Uterus (tissue), 2 donors: ENCODE data around the gene RPS6KL1.

Source experiments
- CTCF ChIP-seq, 4 experiments: fragments of 200-600 bp in 2 of 4; fragments of 450-650 bp in 2 of 4; sonication (generic) in 2 of 4; IDR thresholded peaks; one replicate each; pipeline ENCODE4 v1.5.1; 2016 to 2019; ENCODE audit warnings: antibody characterized with exemption in 4 of 4, mild to moderate bottlenecking in 2 of 4, moderate library complexity in 1 of 4
- POLR2A ChIP-seq, 2 donors: fragments of 450-650 bp; IDR thresholded peaks; one replicate each; pipeline ENCODE4 v1.6.1; 2016; ENCODE audit warnings: antibody characterized with exemption in 2 of 2, mild to moderate bottlenecking in 1 of 2, moderate library complexity in 1 of 2

DNA sequence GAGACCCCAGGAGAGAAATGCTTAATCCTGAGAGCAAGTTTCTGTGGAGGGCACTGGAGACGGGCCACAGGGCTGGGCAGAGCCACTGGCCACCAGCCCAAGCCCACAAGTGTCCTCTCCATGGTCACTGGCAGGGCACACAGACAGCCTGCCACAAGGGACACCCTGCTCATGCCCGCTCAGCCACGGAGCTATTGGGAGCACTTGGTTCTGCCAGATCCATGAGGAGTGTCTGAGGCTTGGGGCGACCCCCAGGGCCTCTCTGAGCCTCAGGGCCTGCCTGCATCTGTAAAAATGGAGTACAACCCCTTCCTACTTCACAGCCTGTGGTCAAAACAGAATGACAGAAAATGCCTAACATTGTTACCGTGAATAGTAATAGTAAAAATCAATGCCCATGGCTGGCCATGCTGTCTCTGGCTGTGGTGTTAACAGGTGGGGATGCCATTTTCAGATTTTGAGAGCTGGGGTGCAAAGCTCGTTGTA, 29.2 kb upstream of the RPS6KL1 start:
- TF ChIP-seq CTCF (IDR thresholded peaks at IDR 0.05) (no peak), POLR2A (IDR thresholded peaks at IDR 0.05) (no peak)
